Epithelial cell of prostate (primary cell): ENCODE measurements around the gene SLC6A6.

Source experiments
- DNase-seq: peaks from one replicate; pipeline ENCODE4 v3.0.0-alpha.2; 2011; ENCODE audit warnings: low read depth, low spot score
- H3K27ac ChIP-seq: fragments of 450-650 bp; 2 replicates; pipeline ENCODE4 v1.5.1; 2017; ENCODE audit warnings: mild to moderate bottlenecking

Gene SLC6A6

DNA sequence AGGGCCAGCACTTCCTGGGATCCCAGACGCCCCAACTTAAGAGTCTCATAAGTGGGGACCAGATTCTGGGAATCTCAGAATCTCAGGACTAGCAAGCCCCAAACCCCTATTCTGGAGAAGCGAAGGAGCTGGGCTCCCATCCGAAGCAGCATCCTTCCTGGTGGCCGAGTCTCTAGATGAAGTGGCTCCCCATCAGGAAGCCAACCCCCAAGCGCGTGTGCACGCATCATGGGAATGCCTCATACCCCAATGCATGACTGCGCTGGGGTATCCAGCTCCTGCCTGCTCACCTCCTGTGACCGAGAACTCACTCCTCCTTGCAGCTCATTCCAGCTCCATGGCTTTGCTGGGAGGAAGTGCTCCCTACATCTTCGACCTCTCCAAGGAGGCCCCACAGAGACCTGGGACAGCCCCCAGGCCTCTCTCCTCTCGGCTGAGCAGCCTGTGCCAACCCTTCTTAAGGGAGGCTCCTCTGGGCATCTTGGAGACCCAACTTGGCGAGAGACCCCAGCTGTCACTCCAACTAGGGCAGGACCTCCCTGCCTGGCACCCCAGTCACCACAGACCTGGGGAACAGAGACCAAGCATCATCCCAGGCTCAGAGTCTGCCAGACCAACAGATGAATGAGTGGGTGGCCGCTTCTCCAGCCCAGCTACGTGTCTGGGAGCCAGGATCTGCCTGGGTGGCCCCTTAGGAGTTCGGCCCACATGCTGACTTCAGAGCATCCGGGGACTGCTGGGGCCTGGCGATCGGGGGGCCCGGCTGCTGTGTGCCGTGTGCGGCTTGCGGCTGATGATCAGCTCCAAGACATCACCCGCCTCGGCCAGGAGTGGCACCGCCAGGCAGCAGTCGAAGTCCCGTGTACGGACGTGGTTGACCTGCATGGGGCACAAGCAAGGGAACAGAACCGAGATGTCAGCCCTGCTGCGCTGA is 90.8 kb downstream of the SLC6A6 start:
- DNase-seq = no peak
- no peak overlapping the region for H3K27ac ChIP-seq

DNA sequence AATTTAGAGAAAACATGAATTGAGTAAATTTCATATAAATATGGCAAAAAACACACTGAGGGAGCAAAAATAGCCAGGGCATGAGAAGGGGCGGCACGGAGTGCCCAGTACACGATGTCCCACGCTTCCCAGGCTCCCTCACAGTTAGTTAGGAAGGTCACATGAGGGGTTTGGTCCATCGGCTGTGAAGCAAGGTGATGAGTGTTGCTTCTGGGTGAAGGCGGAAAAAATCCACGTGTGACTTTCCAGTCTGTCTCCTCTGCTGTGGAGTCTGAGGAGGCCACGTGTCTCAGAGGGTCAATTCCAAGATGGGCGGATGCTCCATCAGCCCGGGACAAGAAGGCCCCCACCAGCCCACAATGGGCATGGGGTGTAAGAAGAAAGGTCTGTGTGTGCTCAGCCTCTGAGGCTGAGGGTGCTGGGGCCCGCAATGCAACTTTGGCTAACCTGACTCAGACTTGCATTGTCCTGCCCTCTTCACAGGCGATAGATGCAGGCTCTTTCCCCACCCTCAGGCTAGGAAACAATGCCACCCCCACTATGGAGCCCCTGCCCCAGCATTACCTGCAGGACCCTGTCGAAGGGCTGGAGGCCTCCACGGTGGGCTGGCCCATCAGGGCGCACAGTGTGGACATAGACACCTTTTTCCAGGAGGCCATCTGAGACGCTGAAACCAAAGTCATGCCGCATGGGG is 92.0 kb downstream of the SLC6A6 start:
- no peak overlapping the region for H3K27ac ChIP-seq
- no peak for DNase-seq

DNA sequence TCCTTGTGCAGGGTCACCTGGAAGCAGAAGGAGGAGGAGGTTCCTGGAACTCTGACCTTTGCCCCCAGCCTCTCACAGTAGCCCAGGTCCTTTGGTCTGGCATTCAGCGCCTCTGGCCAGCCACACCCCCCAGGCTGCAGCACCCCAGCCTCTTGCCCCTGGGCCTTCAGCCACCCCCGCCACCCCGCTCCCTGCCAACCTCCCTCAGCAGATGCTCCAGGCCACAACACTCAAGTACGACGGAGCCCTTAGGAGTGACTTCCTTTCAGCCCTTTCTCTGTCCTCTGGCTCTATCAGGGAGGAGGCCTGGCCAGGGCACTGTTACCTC is 92.5 kb downstream of the SLC6A6 start:
- no peak for DNase-seq
- H3K27ac ChIP-seq = no peak overlapping the region

DNA sequence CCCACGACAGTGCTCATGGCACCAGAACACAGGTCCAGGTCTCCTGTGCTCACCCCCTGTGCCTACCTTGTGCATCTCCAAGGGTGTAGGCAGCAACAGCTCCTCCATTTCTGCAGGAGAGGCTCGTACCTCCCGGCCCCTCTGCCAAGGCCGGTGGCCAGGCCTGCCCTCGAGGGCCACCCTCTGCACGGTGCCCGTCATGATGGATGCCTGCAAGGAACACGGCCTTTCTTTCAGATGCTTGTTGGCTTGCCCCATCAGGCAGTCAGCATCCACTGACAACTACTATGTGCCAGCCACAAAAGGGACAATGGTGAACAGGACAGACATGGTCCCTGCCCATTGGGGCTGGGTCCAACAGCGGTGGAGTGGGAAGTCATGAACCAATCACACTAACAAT is 93.9 kb downstream of the SLC6A6 start:
- H3K27ac ChIP-seq = no peak overlapping the region
- DNase-seq = no peak

DNA sequence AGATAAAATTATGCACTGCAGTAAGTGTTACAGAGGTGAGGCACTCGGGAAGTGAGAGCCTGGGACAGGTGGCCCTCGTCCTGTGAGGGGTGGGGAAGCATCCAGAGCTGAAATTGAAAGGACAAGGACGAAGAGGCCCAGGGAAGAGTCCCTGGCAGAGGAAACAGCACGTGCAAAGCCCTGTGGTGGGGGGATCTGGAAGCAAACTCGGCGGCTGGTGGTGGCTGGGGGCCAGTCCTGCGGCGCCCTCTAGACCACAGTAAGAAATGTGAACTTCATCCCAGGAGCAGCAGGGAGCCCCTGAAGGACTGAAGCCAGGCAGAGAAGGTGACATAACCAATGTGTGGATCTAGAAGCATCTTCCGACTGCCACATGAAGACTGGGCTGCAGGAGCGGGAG is 94.9 kb downstream of the SLC6A6 start:
- H3K27ac ChIP-seq = no peak overlapping the region
- no peak for DNase-seq

DNA sequence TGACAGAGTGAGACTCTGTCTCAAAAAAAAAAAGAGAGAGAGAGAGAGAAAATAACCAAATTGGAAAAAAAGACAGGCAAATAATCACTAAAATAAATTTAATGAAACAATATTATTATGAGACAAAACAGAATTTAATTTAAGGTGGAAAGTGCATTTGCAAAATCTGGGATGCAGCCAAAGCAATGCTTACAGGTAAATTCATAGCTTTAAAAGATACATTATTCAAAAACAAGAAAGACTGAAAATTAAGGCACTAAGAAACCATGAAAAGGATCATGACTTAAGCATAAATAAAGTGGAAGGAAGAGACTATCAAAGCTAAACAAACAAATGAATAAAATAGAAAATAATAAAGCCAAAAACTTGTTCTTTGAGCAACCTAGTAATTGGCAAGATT is 100.1 kb downstream of the SLC6A6 start:
- H3K27ac ChIP-seq = no peak overlapping the region
- DNase-seq = no peak

DNA sequence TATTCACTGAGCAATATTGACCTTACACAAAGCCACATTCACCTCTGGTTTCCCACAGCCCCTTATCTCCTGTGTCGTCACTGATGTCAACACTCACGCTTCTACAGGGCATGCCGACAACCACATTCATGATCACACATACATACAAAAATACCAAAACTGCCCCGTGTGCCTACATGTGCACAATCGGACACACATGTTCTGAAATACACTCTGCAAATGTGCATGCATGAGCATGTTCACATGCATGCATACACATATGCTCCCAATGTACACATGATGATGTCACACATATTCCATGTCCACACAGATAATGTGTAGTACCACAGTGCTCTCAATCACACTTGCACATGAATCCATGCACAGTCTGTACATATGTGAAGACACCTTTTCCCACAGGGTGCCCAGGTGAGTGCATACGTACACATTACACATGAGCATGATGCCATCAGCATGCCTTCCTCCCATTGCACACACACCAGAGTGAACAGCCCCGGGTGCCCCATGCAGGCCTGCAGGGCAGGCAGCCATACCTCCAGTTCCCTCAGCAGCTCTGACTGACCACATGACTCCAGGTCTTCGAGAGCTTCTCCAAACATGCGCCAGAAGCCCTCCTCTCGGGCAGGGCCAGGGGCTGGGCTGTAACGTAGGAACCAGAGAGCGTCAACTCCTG is 100.8 kb downstream of the SLC6A6 start:
- no peak overlapping the region for H3K27ac ChIP-seq
- no peak for DNase-seq

DNA sequence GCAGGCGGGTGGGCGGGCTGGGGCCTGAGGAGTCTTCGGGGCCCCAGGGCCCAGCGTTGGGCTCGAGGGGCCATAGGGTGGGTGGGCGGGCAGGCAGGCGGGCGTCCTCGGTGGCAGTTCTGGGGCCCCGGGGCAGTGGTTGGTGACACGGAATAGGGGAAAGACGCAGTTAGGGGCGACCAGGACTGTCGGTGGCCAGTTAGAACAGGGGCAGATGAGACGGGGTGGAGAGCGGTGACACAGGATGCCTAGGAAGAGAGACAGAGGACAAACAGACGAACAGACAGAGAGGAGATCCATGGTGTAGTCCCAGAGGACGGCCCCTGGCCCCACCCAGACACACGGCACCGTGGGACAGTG is 101.3 kb downstream of the SLC6A6 start:
- DNase-seq = no peak
- H3K27ac ChIP-seq = no peak overlapping the region

DNA sequence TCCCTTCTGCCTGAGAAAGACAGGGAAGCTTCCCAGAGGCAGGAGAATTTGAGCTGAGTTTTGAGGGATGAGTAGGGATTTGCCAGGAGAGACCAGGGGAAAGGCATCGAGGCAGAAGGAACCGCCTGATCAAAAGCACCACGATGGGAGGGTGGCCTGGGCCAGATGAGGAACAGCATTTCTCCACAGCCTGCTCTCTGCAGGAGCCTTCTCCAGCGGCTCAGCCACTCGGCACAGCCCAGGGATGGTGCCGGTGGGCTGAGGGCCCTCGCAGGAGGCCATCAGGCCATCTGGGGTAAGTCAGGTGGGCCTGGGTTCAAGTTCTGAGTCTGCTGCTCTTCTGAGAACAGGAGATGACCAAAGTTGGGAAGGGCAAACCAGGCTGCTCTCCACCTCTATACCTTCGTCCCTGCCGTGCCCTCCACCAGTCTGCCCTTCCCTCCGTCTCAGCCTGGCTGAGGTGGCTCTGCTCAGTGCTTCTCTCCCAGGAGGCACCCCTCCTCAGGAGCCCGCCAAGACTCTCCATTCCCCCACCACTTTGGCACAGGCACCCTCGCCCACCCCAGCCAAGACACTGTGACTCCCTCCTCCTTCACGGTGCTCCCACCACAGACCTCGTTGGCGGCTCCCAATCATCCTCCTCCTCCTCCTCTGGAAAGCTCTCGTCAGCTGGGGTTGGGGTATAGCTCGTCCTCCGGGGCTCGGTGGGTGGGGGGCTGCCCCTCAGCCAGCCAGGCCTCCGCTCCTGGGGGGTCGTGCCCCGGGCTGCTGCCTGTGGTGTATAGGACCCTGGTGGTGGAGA is 102.8 kb downstream of the SLC6A6 start:
- DNase-seq = no peak
- H3K27ac ChIP-seq = no peak overlapping the region

DNA sequence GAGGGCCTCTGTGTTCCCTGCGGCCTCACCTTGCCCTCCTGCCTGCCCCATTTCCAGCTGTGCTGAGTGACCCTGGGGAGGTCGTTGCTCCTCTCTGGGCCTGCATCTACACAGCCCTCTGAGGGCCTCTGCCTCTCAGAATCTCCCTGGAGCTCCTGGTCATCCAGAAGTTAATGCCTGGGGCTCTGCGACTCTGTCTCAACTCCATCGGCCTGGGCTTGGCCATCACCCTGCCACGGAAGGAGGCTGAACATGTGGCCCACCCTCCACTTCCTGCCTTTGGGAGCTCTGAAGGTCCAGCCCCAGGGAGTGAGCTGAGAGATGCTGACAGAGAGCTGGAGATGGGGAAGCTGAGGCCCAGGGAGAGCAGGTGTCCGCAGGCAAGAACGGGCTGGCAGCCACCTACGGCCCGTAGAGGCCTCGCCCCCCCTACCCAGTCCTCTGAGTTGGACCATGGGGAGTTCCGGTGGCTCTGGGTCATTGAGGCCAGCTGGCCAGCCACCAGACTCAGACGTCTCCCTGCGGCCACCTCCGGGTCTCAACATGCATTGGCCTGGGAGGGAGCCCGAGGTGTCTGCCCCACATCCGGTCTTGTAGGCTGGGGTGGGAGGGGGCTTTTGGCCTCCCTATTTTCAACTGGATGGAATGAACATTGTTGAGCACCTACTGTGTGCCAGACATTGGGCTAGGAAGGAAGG is 103.5 kb downstream of the SLC6A6 start:
- no peak for DNase-seq
- H3K27ac ChIP-seq = no peak overlapping the region

DNA sequence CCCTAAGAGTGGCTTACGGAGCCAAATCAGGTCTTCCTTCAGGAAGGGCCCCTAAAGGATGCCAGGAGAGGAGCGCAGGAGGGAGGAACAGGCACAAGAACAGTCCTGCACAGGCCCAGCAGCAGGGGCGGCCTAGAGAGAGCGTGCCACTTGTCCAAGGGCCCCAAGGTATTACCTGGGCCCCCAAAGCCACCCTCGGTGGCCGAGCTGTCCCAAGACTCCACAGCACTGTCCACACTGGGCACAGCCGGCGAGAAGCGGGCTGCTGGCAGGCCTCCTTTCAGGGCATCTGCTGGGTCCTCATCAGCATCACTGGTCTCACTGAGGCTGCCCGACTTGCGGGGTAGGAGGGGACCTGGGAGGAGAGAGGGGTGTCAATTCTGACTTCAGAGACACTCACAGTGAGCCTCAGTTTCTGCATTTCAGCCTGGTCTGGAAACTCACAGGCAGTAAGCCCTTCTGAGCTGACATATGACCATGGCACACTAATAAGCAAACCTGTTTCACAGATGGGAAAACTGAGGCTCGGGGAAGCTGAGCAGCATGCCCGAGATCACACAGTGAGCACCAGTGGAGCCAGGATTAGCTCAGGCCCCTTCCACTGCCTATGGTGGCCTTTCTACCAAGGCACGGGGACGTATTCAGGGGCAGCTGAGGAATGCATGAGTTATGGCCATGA is 104.4 kb downstream of the SLC6A6 start:
- no peak overlapping the region for H3K27ac ChIP-seq
- DNase-seq = no peak

DNA sequence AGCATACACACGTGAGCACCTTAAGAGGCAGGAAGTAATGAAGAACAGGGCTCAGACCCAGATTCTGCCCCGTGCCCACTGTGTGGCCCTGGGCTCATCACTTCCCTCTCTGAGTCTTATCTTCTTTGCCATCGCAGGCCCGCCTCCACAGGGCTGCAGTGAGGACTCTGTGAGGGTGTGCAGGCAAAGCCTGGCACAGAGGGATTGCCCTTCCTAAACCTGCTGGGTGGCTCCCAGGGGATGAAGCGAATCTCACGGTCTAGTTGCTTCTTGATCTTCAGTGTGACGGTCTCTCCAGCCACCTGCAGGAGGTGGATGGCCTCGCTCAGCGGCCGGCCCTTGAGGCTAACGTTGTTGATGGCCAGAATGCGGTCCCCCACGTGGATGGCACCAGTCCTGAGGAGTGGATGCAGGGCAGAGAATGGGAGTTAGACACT is 104.9 kb downstream of the SLC6A6 start:
- DNase-seq = no peak
- H3K27ac ChIP-seq = no peak overlapping the region

DNA sequence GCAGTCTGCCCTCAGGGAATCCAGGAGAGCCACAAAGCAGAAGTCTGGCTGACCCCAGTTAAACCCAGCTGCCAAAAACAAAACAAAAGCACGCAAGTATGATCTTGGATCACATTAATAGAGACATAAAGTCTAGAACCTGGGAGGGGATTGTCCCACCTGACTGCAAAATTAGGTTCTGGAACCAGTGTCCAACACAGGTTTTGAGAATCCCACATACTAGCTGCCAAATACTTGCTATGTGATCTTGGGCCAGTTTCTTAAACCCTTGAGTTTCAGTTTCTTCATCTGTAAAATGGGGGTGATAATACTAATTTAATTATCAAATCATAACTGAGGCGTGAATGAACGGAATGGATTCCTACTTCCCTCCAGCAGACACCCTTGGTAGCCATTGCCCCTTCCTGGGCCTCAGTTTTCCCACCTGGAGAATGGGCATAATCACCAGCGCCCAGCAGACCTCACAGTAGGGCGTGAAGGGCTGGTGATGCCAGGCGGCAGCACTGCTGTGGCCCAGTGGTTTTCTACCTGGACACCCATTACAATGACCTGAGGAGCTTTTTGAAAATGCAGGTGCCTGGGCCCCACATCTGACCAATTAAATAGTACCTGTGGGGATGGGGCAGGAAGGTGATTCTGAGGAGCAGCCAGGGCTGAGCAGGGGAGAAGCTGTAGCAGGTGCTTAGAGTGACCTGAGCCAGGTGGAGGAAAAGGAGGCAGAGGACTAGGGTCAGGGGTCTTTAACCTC is 105.5 kb downstream of the SLC6A6 start:
- no peak for DNase-seq
- no peak overlapping the region for H3K27ac ChIP-seq

DNA sequence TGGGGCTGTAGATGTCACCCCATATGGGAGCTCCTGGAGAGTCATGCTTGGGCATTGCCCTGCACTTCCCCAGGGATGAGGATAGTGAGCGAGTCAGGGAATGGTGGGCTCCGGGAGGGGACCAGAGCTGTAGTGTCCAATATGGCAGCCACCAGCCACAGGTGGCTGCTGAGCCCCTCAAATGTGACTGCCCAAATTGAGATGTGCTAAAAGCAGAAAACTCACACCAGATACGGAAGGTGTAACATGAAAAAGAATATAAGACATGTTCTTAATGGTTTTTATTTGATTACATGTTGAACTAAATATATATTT is 106.1 kb downstream of the SLC6A6 start:
- DNase-seq = no peak
- no peak overlapping the region for H3K27ac ChIP-seq

DNA sequence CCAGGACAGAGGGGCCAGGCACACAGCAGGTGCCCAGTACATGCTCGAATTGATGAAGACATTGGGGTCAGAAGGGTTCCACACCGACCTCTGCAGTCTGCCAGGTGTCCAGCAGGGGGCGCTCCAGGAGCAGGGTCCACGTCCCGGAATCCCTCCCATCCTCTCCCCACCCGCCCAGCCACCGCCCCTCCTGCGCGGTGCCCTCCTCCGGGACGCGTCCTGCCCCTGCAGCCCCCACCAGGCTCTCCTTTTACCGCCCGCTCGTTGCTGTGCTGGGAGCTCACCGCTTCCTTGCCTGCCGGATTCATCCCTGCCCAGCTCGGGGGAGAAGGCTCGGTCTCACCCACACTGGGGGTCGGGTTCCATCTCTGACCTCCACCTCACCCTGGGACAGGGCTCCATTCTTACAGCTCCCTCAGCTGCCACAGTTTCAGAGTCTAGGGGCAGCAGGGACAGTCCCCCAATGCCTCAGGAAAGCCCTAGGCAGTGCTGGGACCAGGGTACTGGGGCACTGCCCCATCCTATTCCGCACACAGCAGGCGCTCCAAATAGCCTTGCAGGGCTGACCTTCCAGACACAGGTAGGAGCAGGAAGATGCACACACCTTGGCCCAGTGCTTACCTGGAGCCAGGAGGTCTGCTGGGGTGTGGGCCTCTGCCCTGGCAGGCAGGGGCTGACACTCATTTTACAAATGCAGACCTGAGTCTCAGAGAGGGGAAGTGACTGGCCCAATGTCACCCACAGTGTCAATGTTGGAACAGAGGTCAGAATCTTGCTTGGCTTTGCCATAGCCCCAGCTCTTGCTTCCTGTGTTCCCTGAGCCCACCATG is 106.8 kb downstream of the SLC6A6 start:
- no peak overlapping the region for H3K27ac ChIP-seq
- no peak for DNase-seq

DNA sequence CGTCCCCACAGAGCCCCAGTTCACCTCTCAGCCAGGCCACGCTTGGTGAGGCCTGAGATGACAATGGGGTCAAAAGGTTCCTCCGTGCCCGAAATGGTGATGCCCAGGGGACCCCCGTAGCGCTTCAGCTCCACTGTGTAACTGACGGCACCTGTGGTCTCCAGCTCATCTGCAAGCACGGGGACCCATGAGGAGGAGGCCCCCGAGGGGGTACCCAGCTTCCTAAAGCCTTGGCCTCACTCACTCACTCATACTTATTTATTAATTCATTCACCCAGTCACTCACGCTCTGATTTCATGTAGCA is 107.3 kb downstream of the SLC6A6 start:
- DNase-seq = no peak
- no peak overlapping the region for H3K27ac ChIP-seq

DNA sequence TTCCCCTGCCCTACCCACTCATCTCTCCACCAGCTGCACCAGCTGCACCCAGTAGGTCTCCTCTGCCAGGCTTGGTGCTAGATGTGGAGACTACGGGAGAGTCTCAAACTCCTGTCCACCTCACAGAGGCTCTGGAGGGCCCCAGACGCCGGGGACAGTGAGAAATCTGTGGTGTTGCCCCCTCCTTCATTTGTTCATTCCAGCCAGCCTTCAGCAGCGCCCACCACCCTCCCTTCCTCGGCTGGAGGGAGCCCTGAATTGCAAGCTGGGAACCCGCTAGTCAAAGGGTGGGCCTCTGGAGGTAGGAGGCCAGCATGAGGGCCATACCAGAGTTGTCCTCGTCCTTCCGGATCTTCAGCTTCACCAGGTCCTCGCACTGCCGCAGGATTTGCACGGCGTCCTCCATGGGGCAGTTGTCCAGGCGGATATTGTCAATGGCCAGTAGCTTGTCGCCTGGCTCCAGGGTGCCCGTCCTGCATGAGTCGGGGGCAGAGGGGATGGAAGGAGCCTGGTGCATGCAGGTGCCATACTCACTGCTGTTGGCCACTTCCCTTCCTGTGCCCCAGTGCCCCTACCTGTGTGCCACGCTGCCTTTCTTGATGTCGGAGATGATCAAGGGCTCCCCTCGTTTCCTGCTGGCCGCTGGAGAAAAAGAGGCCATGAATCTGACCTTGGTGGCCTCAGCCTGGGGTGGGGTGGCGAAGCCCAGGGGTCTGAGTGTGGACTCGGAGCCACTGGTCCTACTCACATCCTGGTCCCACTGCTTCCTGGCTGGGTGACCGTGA is 108.6 kb downstream of the SLC6A6 start:
- H3K27ac ChIP-seq = no peak overlapping the region
- no peak for DNase-seq
